Hepatocyte (in vitro differentiated cells): Measurements from ENCODE around the gene LRBA.

Experiments
- CTCF ChIP-seq: fragments of 200-600 bp; sonication (generic); IDR thresholded peaks from 2 replicates; pipeline ENCODE4 v1.5.1; 2016; ENCODE audit warnings: antibody characterized with exemption, mild to moderate bottlenecking; ENCODE audit not compliant: poor library complexity
- EZH2 ChIP-seq: fragments of 200-600 bp; sonication (generic); IDR thresholded peaks from 2 replicates; pipeline ENCODE4 v1.6.1; 2016; ENCODE audit warnings: antibody characterized with exemption, mild to moderate bottlenecking, borderline replicate concordance
- EZH2phosphoT487 ChIP-seq: fragments of 200-600 bp; sonication (generic); IDR thresholded peaks from one replicate; pipeline ENCODE4 v1.6.1; 2018; ENCODE audit warnings: antibody characterized with exemption, mild to moderate bottlenecking, low read depth, moderate library complexity; ENCODE audit not compliant: unreplicated experiment, severe bottlenecking

GRCh38 chr4:150976478-150977118 lies 38.5 kb downstream of the LRBA start:
- TF ChIP-seq CTCF (no peak), EZH2 (no peak), EZH2phosphoT487 (no peak)
